ENCODE measurements around the gene DECR2.

DNA sequence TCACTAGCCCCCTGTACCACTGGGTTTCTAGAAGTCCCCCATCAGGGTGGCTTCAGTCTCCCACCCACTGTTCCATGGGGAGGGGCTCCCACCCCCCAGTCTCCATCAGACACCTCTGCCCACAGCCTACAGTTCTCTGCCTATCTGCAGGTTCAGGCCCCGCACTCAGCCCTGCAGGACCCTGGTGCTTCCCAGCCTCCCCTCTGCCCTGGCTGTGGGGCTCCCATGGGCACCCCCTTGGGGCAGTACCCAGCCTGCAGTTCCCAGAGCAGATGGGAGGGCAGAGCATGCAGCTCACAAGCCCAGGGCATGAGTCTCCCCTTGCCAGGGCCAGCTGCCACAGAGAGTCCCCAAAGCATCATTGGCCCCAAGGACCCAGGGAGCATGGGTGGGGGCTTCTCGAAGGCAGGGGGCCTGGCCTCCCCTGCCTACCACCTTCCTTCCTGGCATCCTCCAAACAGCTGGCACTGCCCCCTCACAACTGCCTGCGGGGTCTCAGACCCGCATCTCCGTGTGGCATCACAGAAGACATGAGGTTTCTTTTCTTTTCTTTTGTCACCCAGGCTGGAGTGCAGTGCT is 28.6 kb upstream of the DECR2 start:
- TF ChIP-seq, protein P1, sequence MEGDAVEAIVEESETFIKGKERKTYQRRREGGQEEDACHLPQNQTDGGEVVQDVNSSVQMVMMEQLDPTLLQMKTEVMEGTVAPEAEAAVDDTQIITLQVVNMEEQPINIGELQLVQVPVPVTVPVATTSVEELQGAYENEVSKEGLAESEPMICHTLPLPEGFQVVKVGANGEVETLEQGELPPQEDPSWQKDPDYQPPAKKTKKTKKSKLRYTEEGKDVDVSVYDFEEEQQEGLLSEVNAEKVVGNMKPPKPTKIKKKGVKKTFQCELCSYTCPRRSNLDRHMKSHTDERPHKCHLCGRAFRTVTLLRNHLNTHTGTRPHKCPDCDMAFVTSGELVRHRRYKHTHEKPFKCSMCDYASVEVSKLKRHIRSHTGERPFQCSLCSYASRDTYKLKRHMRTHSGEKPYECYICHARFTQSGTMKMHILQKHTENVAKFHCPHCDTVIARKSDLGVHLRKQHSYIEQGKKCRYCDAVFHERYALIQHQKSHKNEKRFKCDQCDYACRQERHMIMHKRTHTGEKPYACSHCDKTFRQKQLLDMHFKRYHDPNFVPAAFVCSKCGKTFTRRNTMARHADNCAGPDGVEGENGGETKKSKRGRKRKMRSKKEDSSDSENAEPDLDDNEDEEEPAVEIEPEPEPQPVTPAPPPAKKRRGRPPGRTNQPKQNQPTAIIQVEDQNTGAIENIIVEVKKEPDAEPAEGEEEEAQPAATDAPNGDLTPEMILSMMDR (IDR thresholded peaks at IDR 0.05): no peak
- TF ChIP-seq POLR2A (IDR thresholded peaks at IDR 0.05): no peak
